Stimulated activated naive CD4-positive, alpha-beta T cell (primary cell): ENCODE measurements around the gene FZD2.

Experiments
- DNase-seq, 6 experiments: peaks; one replicate each; lab custom pipeline; 2025; lab: John Stamatoyannopoulos, UW

Gene FZD2

DNA sequence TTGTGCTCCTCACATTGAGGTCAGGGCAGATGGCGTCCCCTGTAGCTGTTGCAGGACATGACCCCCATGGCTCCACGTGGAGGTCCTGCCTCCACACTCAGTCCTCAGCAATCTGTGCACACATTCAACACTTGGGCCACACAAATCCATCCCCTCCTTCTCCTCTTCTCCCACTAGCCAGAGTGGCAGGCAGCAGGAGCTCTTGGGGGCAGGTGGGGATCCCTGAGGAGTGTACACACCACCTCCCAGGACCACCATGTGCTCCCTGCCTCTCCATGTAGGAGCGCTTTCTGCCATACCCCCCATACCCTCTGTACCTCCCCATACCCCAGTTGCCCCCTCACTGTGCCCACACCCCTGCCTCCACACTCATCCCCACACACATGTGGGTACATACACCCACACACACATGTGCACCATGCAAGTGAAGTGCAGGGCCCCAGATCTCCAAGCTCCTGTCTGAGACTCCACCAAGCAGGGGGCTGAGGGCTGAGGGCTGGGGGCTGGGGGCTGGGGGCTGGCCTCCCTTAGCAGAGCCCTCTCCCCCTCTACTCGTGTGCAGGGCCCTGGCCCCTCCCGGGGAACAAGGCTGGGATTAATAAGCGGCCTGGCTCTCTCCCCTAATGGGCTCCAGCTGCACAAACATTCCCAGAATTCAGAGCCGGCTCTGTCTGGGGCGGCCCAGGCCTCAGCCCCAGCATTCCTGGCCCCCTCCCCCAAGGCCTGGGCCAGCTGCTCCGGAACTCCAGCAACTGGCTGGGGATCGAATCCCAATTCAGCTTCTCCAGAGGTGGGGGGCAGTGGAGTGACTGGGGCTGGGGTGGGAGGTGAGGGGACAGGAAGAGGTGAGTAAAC, 50.8 kb downstream of the FZD2 start:
- no peak for DNase-seq

- no peak for DNase-seq
Observed at GRCh38 chr17:44608727-44609435, 51.6 kb downstream of the FZD2 start.

DNA sequence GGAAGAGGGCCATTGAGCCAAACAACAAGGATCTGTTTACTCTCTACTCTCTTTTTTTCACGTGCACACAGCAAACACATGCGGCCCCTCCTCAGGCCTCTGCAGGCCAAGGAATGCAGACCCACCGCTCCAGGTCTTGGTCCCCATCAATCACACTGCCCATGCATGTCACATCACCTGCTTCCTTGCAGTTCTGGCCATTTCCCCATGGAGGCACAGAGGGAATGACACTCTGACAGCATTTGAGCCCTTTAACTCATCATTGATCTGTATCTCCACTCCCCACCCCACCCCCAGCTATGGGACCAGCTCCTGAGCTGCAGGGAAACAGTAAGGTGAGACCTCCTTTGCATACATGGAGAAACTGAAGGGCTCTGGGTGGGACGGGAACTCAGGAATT, 53.0 kb downstream of the FZD2 start:
- DNase-seq = no peak
